IMR-90 (cell line): ENCODE data around the gene UGT1A4.

Experiments used
- BHLHE40 ChIP-seq: fragments of 150-350 bp; IDR thresholded peaks from 2 replicates; pipeline ENCODE4 v1.6.1; 2016; ENCODE audit warnings: mild to moderate bottlenecking, low read depth, low read length
- CHD1 ChIP-seq: IDR thresholded peaks from 2 replicates; pipeline ENCODE4 v1.6.1; 2012; ENCODE audit warnings: low read depth, low read length, improper control_type of control experiment
- MAFK ChIP-seq: IDR thresholded peaks from 2 replicates; pipeline ENCODE4 v1.6.1; 2012; ENCODE audit warnings: low read depth, low read length, improper control_type of control experiment
- MXI1 ChIP-seq: IDR thresholded peaks from 2 replicates; pipeline ENCODE4 v1.6.1; 2012; ENCODE audit warnings: low read depth, mild to moderate bottlenecking, low read length, moderate library complexity, borderline replicate concordance
- POLR2A ChIP-seq: IDR thresholded peaks from 2 replicates; pipeline ENCODE4 v1.6.1; 2012; ENCODE audit warnings: mild to moderate bottlenecking, low read depth, low read length
- RAD21 ChIP-seq: IDR thresholded peaks from 2 replicates; pipeline ENCODE4 v1.6.1; 2012; ENCODE audit warnings: low read length, improper control_type of control experiment
- RCOR1 ChIP-seq: IDR thresholded peaks from 2 replicates; pipeline ENCODE4 v1.6.1; 2012; ENCODE audit warnings: mild to moderate bottlenecking, low read length, improper control_type of control experiment; ENCODE audit not compliant: insufficient replicate concordance
- RFX5 ChIP-seq: IDR thresholded peaks from 2 replicates; pipeline ENCODE4 v1.8.0; 2012; ENCODE audit warnings: low read depth, mild to moderate bottlenecking, low read length, moderate library complexity
- SMC3 ChIP-seq: fragments of 150-350 bp; IDR thresholded peaks from 2 replicates; pipeline ENCODE4 v1.6.1; 2016; ENCODE audit warnings: low read depth, mild to moderate bottlenecking, antibody characterized with exemption, low read length, moderate library complexity
- TF ChIP-seq, protein P1 (sequence below): conservative IDR thresholded peaks from 2 replicates; pipeline ENCODE4 v1.5.1; 2012; ENCODE audit warnings: mild to moderate bottlenecking, low read depth, low read length, improper control_type of control experiment
- TF ChIP-seq, protein P2 (sequence below): fragments of 150-350 bp; IDR thresholded peaks from 2 replicates; pipeline ENCODE4 v1.6.1; 2017; ENCODE audit warnings: mild to moderate bottlenecking, antibody characterized with exemption, low read length, low read depth

DNA sequence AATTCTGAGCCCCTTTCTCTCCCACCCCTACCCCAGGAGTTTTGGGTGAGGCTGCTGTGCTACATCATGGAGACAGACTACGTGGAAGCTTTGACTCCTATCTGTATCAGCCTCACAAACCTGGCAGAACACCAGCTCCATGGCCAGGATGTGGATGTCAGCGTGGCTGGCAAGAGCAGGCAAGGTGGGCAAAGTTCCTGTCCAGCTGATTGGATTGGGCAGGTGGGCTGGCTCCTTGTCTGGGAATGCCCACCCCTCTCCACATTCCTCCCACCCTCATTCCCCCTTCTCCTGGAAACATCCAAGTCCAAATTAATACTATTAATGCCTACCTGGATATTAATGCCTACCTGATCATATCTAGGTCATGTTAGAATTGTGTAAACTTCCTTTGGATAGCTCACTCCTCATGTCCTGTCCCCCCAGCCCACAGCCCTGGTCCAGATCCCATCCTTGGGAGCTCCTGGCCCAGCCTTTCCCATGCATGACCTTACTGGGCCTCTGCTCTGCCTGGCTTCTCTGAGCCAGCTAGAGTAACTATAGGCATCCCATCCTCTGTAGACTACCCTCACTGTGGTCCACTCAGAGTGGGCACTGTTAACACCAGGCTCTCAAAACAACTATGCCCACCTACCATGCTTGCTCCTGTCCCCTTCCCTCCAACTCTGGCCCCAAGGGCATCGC, 83.7 kb downstream of the UGT1A4 start:
- TF ChIP-seq, protein P1, sequence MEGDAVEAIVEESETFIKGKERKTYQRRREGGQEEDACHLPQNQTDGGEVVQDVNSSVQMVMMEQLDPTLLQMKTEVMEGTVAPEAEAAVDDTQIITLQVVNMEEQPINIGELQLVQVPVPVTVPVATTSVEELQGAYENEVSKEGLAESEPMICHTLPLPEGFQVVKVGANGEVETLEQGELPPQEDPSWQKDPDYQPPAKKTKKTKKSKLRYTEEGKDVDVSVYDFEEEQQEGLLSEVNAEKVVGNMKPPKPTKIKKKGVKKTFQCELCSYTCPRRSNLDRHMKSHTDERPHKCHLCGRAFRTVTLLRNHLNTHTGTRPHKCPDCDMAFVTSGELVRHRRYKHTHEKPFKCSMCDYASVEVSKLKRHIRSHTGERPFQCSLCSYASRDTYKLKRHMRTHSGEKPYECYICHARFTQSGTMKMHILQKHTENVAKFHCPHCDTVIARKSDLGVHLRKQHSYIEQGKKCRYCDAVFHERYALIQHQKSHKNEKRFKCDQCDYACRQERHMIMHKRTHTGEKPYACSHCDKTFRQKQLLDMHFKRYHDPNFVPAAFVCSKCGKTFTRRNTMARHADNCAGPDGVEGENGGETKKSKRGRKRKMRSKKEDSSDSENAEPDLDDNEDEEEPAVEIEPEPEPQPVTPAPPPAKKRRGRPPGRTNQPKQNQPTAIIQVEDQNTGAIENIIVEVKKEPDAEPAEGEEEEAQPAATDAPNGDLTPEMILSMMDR = no peak
- TF ChIP-seq SMC3 (no peak), RAD21 (no peak), MAFK (no peak), POLR2A (no peak), MXI1 (no peak), RCOR1 (no peak), CHD1 (no peak), RFX5 (no peak), BHLHE40 (no peak)
- TF ChIP-seq, protein P2, sequence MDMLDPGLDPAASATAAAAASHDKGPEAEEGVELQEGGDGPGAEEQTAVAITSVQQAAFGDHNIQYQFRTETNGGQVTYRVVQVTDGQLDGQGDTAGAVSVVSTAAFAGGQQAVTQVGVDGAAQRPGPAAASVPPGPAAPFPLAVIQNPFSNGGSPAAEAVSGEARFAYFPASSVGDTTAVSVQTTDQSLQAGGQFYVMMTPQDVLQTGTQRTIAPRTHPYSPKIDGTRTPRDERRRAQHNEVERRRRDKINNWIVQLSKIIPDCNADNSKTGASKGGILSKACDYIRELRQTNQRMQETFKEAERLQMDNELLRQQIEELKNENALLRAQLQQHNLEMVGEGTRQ = no peak
